Measurements from ENCODE around the gene CASZ1. TPM values are rescaled to one million over a fixed set of nuclear protein-coding genes. Genes with fewer than 3 reads are reported as not detected.

CASZ1 gene
- total and polyA plus RNA-seq, 10 of the 15 experiments (the other 5 are each of a cell fraction or from before 2014, with no cell fraction given): 0.52 to 9.8 (median 3.7) TPM

DNA sequence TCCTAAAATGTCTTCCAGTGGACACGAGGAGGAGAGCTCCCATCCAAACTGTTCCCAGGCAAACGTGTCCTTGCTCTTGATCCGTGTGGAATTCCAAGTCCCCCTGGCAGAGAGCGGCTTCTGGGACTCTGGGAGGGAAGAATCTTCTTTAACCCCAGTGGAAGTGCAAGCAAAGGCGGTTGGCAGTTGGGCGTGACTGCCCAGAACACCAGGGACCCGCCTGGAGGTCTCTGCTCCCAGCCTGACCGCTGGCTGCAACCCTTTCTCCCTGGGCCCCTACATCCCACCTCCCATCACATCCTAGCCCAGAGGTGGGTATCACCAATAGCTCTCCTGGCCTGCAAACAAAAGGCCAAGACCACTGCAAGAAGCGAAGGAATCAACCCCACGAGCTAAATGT is 17.8 kb downstream of the CASZ1 start (continued):
- TF ChIP-seq FOXM1 (IDR thresholded peaks at IDR 0.05; ENCODE audit: low read depth, low read length) (no peak), EZH2 (IDR thresholded peaks at IDR 0.05; ENCODE audit: borderline replicate concordance, control insufficient read depth, low read depth, low read length) (no peak), BHLHE40 (IDR thresholded peaks at IDR 0.05; ENCODE audit: borderline replicate concordance in 1 of 2, low read depth in 2 of 2, low read length in 1 of 2) (no peak), SUPT20H (IDR thresholded peaks at IDR 0.05; ENCODE audit: borderline replicate concordance, control insufficient read depth, low read depth, low read length) (no peak)
- TF ChIP-seq, protein P1, sequence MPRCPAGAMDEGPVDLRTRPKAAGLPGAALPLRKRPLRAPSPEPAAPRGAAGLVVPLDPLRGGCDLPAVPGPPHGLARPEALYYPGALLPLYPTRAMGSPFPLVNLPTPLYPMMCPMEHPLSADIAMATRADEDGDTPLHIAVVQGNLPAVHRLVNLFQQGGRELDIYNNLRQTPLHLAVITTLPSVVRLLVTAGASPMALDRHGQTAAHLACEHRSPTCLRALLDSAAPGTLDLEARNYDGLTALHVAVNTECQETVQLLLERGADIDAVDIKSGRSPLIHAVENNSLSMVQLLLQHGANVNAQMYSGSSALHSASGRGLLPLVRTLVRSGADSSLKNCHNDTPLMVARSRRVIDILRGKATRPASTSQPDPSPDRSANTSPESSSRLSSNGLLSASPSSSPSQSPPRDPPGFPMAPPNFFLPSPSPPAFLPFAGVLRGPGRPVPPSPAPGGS (IDR thresholded peaks at IDR 0.05; ENCODE audit: borderline replicate concordance, insufficient read depth, low read depth, low read length, poor library complexity, severe bottlenecking): no peak

GRCh38 chr1:10777749-10778574 is 18.5 kb downstream of the CASZ1 start:
- in situ Hi-C loops (cut with MboI) (no loop called here), intact Hi-C loops (cut with micrococcal nuclease; ENCODE audit: unreplicated experiment) (no loop called here)
- Histone ChIP-seq H3K4me3 (no peak overlapping the region), H3K27me3 (replicated peaks in 1 of 2; ENCODE audit: control insufficient read depth in 2 of 2, insufficient read depth in 2 of 2, low read length in 1 of 2) (no peaks in the 10 kb centered on the region; a peak in 2 of 4 replicates), H3K79me2 (ENCODE audit: control insufficient read depth, insufficient read depth, low read length) (no peaks in the 10 kb centered on the region), H3K36me3 (ENCODE audit: control insufficient read depth in 2 of 2, insufficient read depth in 2 of 2, low read length in 1 of 2) (no peaks in the 10 kb centered on the region), H2AFZ (ENCODE audit: control insufficient read depth, low read depth, low read length) (no peak overlapping the region), H4K20me1 (ENCODE audit: control insufficient read depth, insufficient read depth) (no peaks in the 10 kb centered on the region), H3K27ac (ENCODE audit: control insufficient read depth, insufficient read depth) (no peak overlapping the region), H3K9ac (ENCODE audit: control insufficient read depth, insufficient read depth, low read length) (no peak overlapping the region), H3K4me1 (ENCODE audit: control insufficient read depth, insufficient read depth, low read length) (no peaks in the 10 kb centered on the region), H3K4me2 (ENCODE audit: control insufficient read depth, insufficient read depth) (no peak overlapping the region), H3K9me3 (replicated peaks; ENCODE audit: control insufficient read depth, insufficient read depth, low read length) (no peaks in the 10 kb centered on the region)
- ChIA-PET POLR2A (no interaction called here), RAD21 (ENCODE audit: unreplicated experiment) (no interaction called here), SMC1A (ENCODE audit: uncharacterized antibody, unreplicated experiment) (no interaction called here), CTCF (no interaction called here)
- no peak for FAIRE-seq
- TF ChIP-seq, protein P2, sequence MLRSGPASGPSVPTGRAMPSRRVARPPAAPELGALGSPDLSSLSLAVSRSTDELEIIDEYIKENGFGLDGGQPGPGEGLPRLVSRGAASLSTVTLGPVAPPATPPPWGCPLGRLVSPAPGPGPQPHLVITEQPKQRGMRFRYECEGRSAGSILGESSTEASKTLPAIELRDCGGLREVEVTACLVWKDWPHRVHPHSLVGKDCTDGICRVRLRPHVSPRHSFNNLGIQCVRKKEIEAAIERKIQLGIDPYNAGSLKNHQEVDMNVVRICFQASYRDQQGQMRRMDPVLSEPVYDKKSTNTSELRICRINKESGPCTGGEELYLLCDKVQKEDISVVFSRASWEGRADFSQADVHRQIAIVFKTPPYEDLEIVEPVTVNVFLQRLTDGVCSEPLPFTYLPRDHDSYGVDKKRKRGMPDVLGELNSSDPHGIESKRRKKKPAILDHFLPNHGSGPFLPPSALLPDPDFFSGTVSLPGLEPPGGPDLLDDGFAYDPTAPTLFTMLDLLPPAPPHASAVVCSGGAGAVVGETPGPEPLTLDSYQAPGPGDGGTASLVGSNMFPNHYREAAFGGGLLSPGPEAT (IDR thresholded peaks at IDR 0.05; ENCODE audit: low read depth): no peak
- TF ChIP-seq NFIC (IDR thresholded peaks at IDR 0.05; ENCODE audit: low read depth, low read length) (peak; percentile 26; the same call in 1 of the 2 replicates), POLR2AphosphoS2 (IDR thresholded peaks at IDR 0.05; ENCODE audit: low read depth, low read length) (no peak)
- TF ChIP-seq, protein P1 (IDR thresholded peaks at IDR 0.05; ENCODE audit: borderline replicate concordance, insufficient read depth, low read depth, low read length, poor library complexity, severe bottlenecking): peak; percentile 80
- no TSS peak for BruUV-seq (replicated peaks)
- no peak for ATAC-seq
- 79% methylated on average over 9 of the region's 9 CpGs for WGBS (ENCODE audit: insufficient coverage, insufficient replicate concordance, low lambda C conversion rate, missing lambda C conversion rate)
- no peak for DNase-seq (ENCODE audit: low read depth, low spot score)
